HepG2 (cell line): Measurements from ENCODE around the gene CES2. TPM values are rescaled to one million over a fixed set of nuclear protein-coding genes. Genes with fewer than 3 reads are reported as not detected.

Source experiments
- ATAD3A ChIP-seq: sonication (generic); formaldehyde crosslinking; IDR thresholded peaks from 2 replicates; pipeline ENCODE4 v1.4.0; 2020; ENCODE audit warnings: missing genetic modification reagents
- CBX1 ChIP-seq: IDR thresholded peaks from one replicate; pipeline ENCODE4 v1.6.1; 2016; ENCODE audit warnings: antibody characterized with exemption, low read depth
- CREM ChIP-seq, 2 experiments: sonication (generic) in 1 of 2; formaldehyde crosslinking in 1 of 2; IDR thresholded peaks; 2 replicates each; pipeline versions ENCODE4 v1.4.0 to v1.6.1; 2016 to 2020; ENCODE audit warnings: antibody characterized with exemption in 1 of 2, mild to moderate bottlenecking in 1 of 2, missing genetic modification reagents in 1 of 2
- DMTF1 ChIP-seq: sonication (generic); formaldehyde crosslinking; IDR thresholded peaks from 2 replicates; pipeline ENCODE4 v1.4.0; 2020; ENCODE audit warnings: mild to moderate bottlenecking, missing genetic modification reagents
- EEA1 ChIP-seq: sonication (generic); formaldehyde crosslinking; IDR thresholded peaks from 2 replicates; pipeline ENCODE4 v1.5.1; 2020; ENCODE audit warnings: mild to moderate bottlenecking, missing genetic modification reagents, borderline replicate concordance
- ELK4 ChIP-seq: sonication (generic); formaldehyde crosslinking; IDR thresholded peaks from 2 replicates; pipeline ENCODE4 v1.9.0; 2021; ENCODE audit warnings: missing genetic modification reagents, borderline replicate concordance
- HES4 ChIP-seq: sonication (generic); formaldehyde crosslinking; IDR thresholded peaks from 2 replicates; pipeline ENCODE4 v1.9.0; 2021; ENCODE audit warnings: mild to moderate bottlenecking, missing genetic modification reagents, borderline replicate concordance
- KLF12 ChIP-seq: sonication (generic); formaldehyde crosslinking; IDR thresholded peaks from 2 replicates; pipeline ENCODE4 v1.4.0; 2020; ENCODE audit warnings: missing genetic modification reagents, borderline replicate concordance
- LCORL ChIP-seq, 2 experiments: fragments of 450-650 bp in 1 of 2; sonication (generic) in 1 of 2; formaldehyde crosslinking in 1 of 2; IDR thresholded peaks; 2 replicates each; pipeline versions ENCODE4 v1.5.0 to v1.6.1; 2017 to 2020; ENCODE audit warnings: antibody characterized with exemption in 1 of 2, missing genetic modification reagents in 1 of 2
- MYNN ChIP-seq: sonication (generic); formaldehyde crosslinking; IDR thresholded peaks from 2 replicates; pipeline ENCODE4 v1.4.0; 2020; ENCODE audit warnings: mild to moderate bottlenecking, low read depth, missing genetic modification reagents
- NCOA1 ChIP-seq: sonication (generic); formaldehyde crosslinking; IDR thresholded peaks from 2 replicates; pipeline ENCODE4 v1.9.0; 2021; ENCODE audit warnings: missing genetic modification reagents
- PITX1 ChIP-seq: sonication (generic); formaldehyde crosslinking; IDR thresholded peaks from 2 replicates; pipeline ENCODE4 v1.5.1; 2020; ENCODE audit warnings: mild to moderate bottlenecking, missing genetic modification reagents
- RBFOX2 ChIP-seq: fragments of 200-400 bp; formaldehyde crosslinking; IDR thresholded peaks from 2 replicates; pipeline ENCODE4 v1.6.1; 2017; ENCODE audit warnings: low read depth, mild to moderate bottlenecking, low read length
- REST ChIP-seq, 2 experiments: IDR thresholded peaks; 2 replicates each; pipeline ENCODE4 v1.6.1; 2011 to 2012; ENCODE audit warnings: low read length in 2 of 2, borderline replicate concordance in 1 of 2, low read depth in 1 of 2, mild to moderate bottlenecking in 1 of 2, moderate library complexity in 1 of 2
- SMAD3 ChIP-seq: sonication (generic); formaldehyde crosslinking; IDR thresholded peaks from 2 replicates; pipeline ENCODE4 v1.4.0; 2020; ENCODE audit warnings: missing genetic modification reagents
- SNAPC5 ChIP-seq: sonication (generic); formaldehyde crosslinking; IDR thresholded peaks from 2 replicates; pipeline ENCODE4 v1.8.1; 2023; ENCODE audit warnings: mild to moderate bottlenecking, missing genetic modification reagents, borderline replicate concordance
- STAG1 ChIP-seq: sonication (generic); formaldehyde crosslinking; IDR thresholded peaks from 2 replicates; pipeline ENCODE4 v1.4.0; 2020; ENCODE audit warnings: missing genetic modification reagents
- ZFAT ChIP-seq: sonication (generic); formaldehyde crosslinking; conservative IDR thresholded peaks from 2 replicates; pipeline ENCODE4 v1.8.1; 2023; ENCODE audit warnings: missing genetic modification reagents, inconsistent platforms
- ZFY ChIP-seq: sonication (generic); formaldehyde crosslinking; IDR thresholded peaks from 2 replicates; pipeline ENCODE4 v1.4.0; 2020; ENCODE audit warnings: missing genetic modification reagents
- ZKSCAN1 ChIP-seq: fragments of 150-350 bp; IDR thresholded peaks from 2 replicates; pipeline ENCODE4 v1.6.1; 2014; ENCODE audit warnings: low read length
- ZNF326 ChIP-seq: sonication (generic); formaldehyde crosslinking; IDR thresholded peaks from 2 replicates; pipeline ENCODE4 v1.4.0; 2020; ENCODE audit warnings: missing genetic modification reagents, borderline replicate concordance
- ZSCAN21 ChIP-seq: sonication (generic); formaldehyde crosslinking; IDR thresholded peaks from 2 replicates; pipeline ENCODE4 v1.8.0; 2022; ENCODE audit warnings: mild to moderate bottlenecking, missing genetic modification reagents, moderate library complexity, borderline replicate concordance
- ZSCAN9 ChIP-seq: IDR thresholded peaks from 2 replicates; pipeline ENCODE4 v1.6.1; 2016; ENCODE audit warnings: borderline replicate concordance
- polyA plus RNA-seq, 8 experiments: library from polyadenylated mRNA; depleted of rRNA in 3 of 8; stranded (reverse) in 7 of 8; unstranded in 1 of 8; fragments of >200 nt; fragmentation: Illumina TruSeq in 4 of 8; extraction: Trizol in 4 of 8; gene quantifications; 2 replicates each; pipeline versions ENCODE4 v1.2.1 to v1.2.3, GENCODE V29; 2011 to 2016; ENCODE audit warnings: low read depth in 4 of 8, missing spikeins in 1 of 8, mixed read lengths in 1 of 8; ENCODE audit not compliant: insufficient read depth in 1 of 8
- total RNA-seq, 5 experiments: library from RNA; depleted of rRNA; stranded (reverse); fragments of >200 nt; fragmentation: Illumina TruSeq; extraction: Trizol; gene quantifications; 2 replicates each; pipeline ENCODE4 v1.2.3, GENCODE V29; 2016; ENCODE audit warnings: low read depth in 1 of 5

Gene CES2
- total and polyA plus RNA-seq, 2 of the 13 experiments (the other 11 are each of a cell fraction or from before 2014, with no cell fraction given) = 50.6 to 63.8 TPM

GRCh38 chr16:66894948-66895688 is 40.2 kb upstream of the CES2 start (continued):
- TF ChIP-seq NCOA1 (CRISPR knock-in tag) (no peak), SNAPC5 (CRISPR knock-in tag) (no peak), STAG1 (CRISPR knock-in tag) (peak; percentile 99), RBFOX2 (no peak), ZKSCAN1 (0 out of 2 replicates have a peak, but pooled peaks have one; percentile 43), ELK4 (no peak), ZFY (CRISPR knock-in tag) (peak; percentile 41; the same call in 1 of the 2 replicates), ZNF326 (CRISPR knock-in tag) (no peak), ZSCAN21 (no peak; the same call in 1 of the 2 replicates), CBX1 (peak; percentile 47), ZSCAN9 (CRISPR knock-in tag) (no peak), CREM (IDR thresholded peaks at IDR 0.05) (no peak), CREM (CRISPR knock-in tag; IDR thresholded peaks at IDR 0.05) (no peak), PITX1 (CRISPR knock-in tag) (no peak), ATAD3A (no peak), SMAD3 (CRISPR knock-in tag) (peak; percentile 78; the same call in 1 of the 2 replicates), LCORL (IDR thresholded peaks at IDR 0.05) (no peak), LCORL (CRISPR knock-in tag; IDR thresholded peaks at IDR 0.05) (0 out of 2 replicates have a peak, but pooled peaks have one; percentile 31), REST (IDR thresholded peaks at IDR 0.05; ENCODE audit: borderline replicate concordance in 1 of 2, low read depth in 1 of 2, low read length in 2 of 2) (no peak), MYNN (no peak), EEA1 (CRISPR knock-in tag) (0 out of 2 replicates have a peak, but pooled peaks have one; percentile 37), ZFAT (CRISPR knock-in tag) (no peak), DMTF1 (no peak), HES4 (CRISPR knock-in tag) (no peak), KLF12 (CRISPR knock-in tag) (no peak)
